H1 (cell line): Measurements from ENCODE around the gene SLC66A2. TPM values are rescaled to one million over a fixed set of nuclear protein-coding genes. Genes with fewer than 3 reads are reported as not detected.

Experiments used
- CTCF ChIA-PET: fragments of 300-600 bp; sonication (Branson Sonifier 250); formaldehyde crosslinking; loops from one replicate; lab custom pipeline; 2021; ENCODE audit not compliant: partially characterized antibody; lab: Charles Lee
- POLR2A ChIA-PET: fragments of 300-600 bp; sonication (Branson Sonifier 250); formaldehyde crosslinking; loops from one replicate; lab custom pipeline; 2021; ENCODE audit warnings: inconsistent platforms; ENCODE audit not compliant: partially characterized antibody; lab: Charles Lee
- DNase-seq, 2 experiments: peaks; one replicate each; pipeline versions ENCODE4 v3.0.0 to v3.0.0-alpha.2; 2010 to 2022; ENCODE audit warnings: low spot score in 2 of 2, low read depth in 1 of 2, mixed read lengths in 1 of 2
- FAIRE-seq: peaks from 2 replicates; lab custom pipeline; 2011; peaks lifted over from hg19 to GRCh38; lab: Jason Lieb, UNC
- H2AFZ ChIP-seq: 2 replicates; pipeline ENCODE4 v1.8.1; 2012; ENCODE audit warnings: low read length, inconsistent platforms
- H2AK5ac ChIP-seq: 2 replicates; pipeline ENCODE4 v1.6.1; 2013; ENCODE audit warnings: low read depth, low read length
- H2BK120ac ChIP-seq: replicated peaks from 2 replicates; pipeline ENCODE3; 2013; ENCODE audit warnings: low read depth, low read length, inconsistent platforms
- H2BK12ac ChIP-seq: 2 replicates; pipeline ENCODE4 v1.6.1; 2013; ENCODE audit warnings: low read depth, low read length
- H2BK15ac ChIP-seq: 2 replicates; pipeline ENCODE4 v1.6.1; 2013; ENCODE audit warnings: low read length
- H2BK20ac ChIP-seq: 2 replicates; pipeline ENCODE4 v1.6.1; 2013; ENCODE audit warnings: low read length
- H2BK5ac ChIP-seq: 2 replicates; pipeline ENCODE4 v1.6.1; 2013; ENCODE audit warnings: low read depth, low read length
- H3K14ac ChIP-seq: 2 replicates; pipeline ENCODE4 v1.6.1; 2013; ENCODE audit warnings: inconsistent platforms; ENCODE audit not compliant: insufficient read length
- H3K18ac ChIP-seq: 2 replicates; pipeline ENCODE4 v1.6.1; 2013; ENCODE audit warnings: low read length; ENCODE audit errors: extremely low read depth
- H3K23ac ChIP-seq: 2 replicates; pipeline ENCODE4 v1.6.1; 2013; ENCODE audit warnings: inconsistent platforms; ENCODE audit not compliant: insufficient read length
- H3K23me2 ChIP-seq: 2 replicates; pipeline ENCODE4 v1.6.1; 2013; ENCODE audit warnings: low read depth, low read length
- H3K27ac ChIP-seq: 2 replicates; pipeline ENCODE4 v1.6.1; 2011; ENCODE audit warnings: low read depth, low read length, inconsistent platforms
- H3K27me3 ChIP-seq, 4 experiments: replicated peaks in 1 of 4; 1 replicate in 1 of 4; 2 replicates in 3 of 4; pipeline versions ENCODE4 v1.6.1 to v1.8.1; 2011 to 2013; ENCODE audit warnings: low read length in 3 of 4, mild to moderate bottlenecking in 3 of 4, inconsistent platforms in 2 of 4, mixed read lengths in 2 of 4, moderate library complexity in 1 of 4; ENCODE audit not compliant: control insufficient read depth in 3 of 4, insufficient read depth in 3 of 4; ENCODE audit errors: extremely low read depth in 1 of 4
- H3K36me3 ChIP-seq, 4 experiments: 2 replicates each; pipeline versions ENCODE4 v1.6.1 to v1.8.1; 2011 to 2013; ENCODE audit warnings: mild to moderate bottlenecking in 4 of 4, low read length in 3 of 4, moderate library complexity in 2 of 4, control low read depth in 1 of 4, inconsistent platforms in 1 of 4; ENCODE audit not compliant: insufficient read depth in 4 of 4, control insufficient read depth in 2 of 4
- H3K4ac ChIP-seq: replicated peaks from 2 replicates; pipeline ENCODE3; 2013; ENCODE audit warnings: low read length, low read depth, mixed read lengths, inconsistent platforms; ENCODE audit not compliant: insufficient read length
- H3K4me1 ChIP-seq, 4 experiments: replicated peaks in 1 of 4; 1 replicate in 1 of 4; 2 replicates in 3 of 4; pipeline versions ENCODE4 v1.6.1 to v1.8.1; 2011 to 2013; ENCODE audit warnings: low read length in 3 of 4, inconsistent platforms in 2 of 4, mixed read lengths in 1 of 4; ENCODE audit not compliant: insufficient read depth in 4 of 4, control insufficient read depth in 3 of 4
- H3K4me2 ChIP-seq, 2 experiments: 2 replicates each; pipeline versions ENCODE4 v1.6.1 to v1.8.1; 2011 to 2013; ENCODE audit warnings: low read depth in 2 of 2, low read length in 2 of 2, control low read depth in 1 of 2, inconsistent platforms in 1 of 2, mild to moderate bottlenecking in 1 of 2; ENCODE audit not compliant: insufficient read depth in 1 of 2
- H3K4me3 ChIP-seq, 4 experiments: fragments of 200-600, 300-600 bp in 1 of 4; sonication (generic), shearing (Covaris generic), sonication (Bioruptor Twin) in 1 of 4; 2 replicates each; pipeline versions ENCODE4 v1.5.1 to v1.8.1; 2011 to 2016; ENCODE audit warnings: low read length in 4 of 4, low read depth in 3 of 4, control low read depth in 2 of 4, inconsistent platforms in 2 of 4, mild to moderate bottlenecking in 2 of 4, mixed read lengths in 1 of 4, moderate library complexity in 1 of 4; ENCODE audit not compliant: insufficient read depth in 2 of 4; ENCODE audit errors: extremely low read depth in 1 of 4
- H3K56ac ChIP-seq: replicated peaks from 2 replicates; pipeline ENCODE3; 2013; ENCODE audit warnings: low read depth, mild to moderate bottlenecking, mixed read lengths, low read length, inconsistent platforms; ENCODE audit not compliant: insufficient read length
- H3K79me1 ChIP-seq: 2 replicates; pipeline ENCODE4 v1.6.1; 2013; ENCODE audit warnings: low read depth, low read length, control low read depth
- H3K79me2 ChIP-seq, 2 experiments: 2 replicates each; pipeline versions ENCODE4 v1.6.1 to v1.8.1; 2012 to 2013; ENCODE audit warnings: low read length in 2 of 2, mild to moderate bottlenecking in 2 of 2, inconsistent platforms in 1 of 2; ENCODE audit not compliant: insufficient read depth in 2 of 2, control insufficient read depth in 1 of 2
- H3K9ac ChIP-seq, 4 experiments: replicated peaks in 1 of 4; 1 replicate in 1 of 4; 2 replicates in 3 of 4; pipeline versions ENCODE4 v1.6.1 to v1.8.1; 2011 to 2013; ENCODE audit warnings: low read depth in 3 of 4, low read length in 3 of 4, control low read depth in 2 of 4, mild to moderate bottlenecking in 2 of 4, moderate library complexity in 2 of 4, inconsistent platforms in 1 of 4; ENCODE audit errors: extremely low read depth in 1 of 4
- H3K9me3 ChIP-seq, 2 experiments: 2 replicates each; pipeline versions ENCODE4 v1.6.1 to v1.8.1; 2012 to 2013; ENCODE audit warnings: mild to moderate bottlenecking in 2 of 2, moderate library complexity in 2 of 2, control low read depth in 1 of 2, inconsistent platforms in 1 of 2, low read depth in 1 of 2, low read length in 1 of 2, mixed read lengths in 1 of 2; ENCODE audit not compliant: insufficient read depth in 2 of 2
- H4K20me1 ChIP-seq, 2 experiments: replicated peaks in 1 of 2; 2 replicates each; pipeline versions ENCODE3 to v1.8.1; 2011 to 2013; ENCODE audit warnings: inconsistent platforms in 2 of 2, low read length in 2 of 2, mild to moderate bottlenecking in 1 of 2; ENCODE audit not compliant: insufficient read depth in 2 of 2, control insufficient read depth in 1 of 2
- H4K5ac ChIP-seq: 2 replicates; pipeline ENCODE4 v1.6.1; 2013; ENCODE audit warnings: low read length, low read depth, mixed read lengths, inconsistent platforms; ENCODE audit not compliant: insufficient read length
- H4K8ac ChIP-seq: 2 replicates; pipeline ENCODE4 v1.8.0; 2013; ENCODE audit warnings: mild to moderate bottlenecking, moderate library complexity, low read length, inconsistent platforms; ENCODE audit not compliant: insufficient read depth; ENCODE audit errors: extremely low read depth
- H4K91ac ChIP-seq: replicated peaks from 2 replicates; pipeline ENCODE3; 2013; ENCODE audit warnings: low read length, mixed read lengths, inconsistent platforms; ENCODE audit not compliant: insufficient read length
- CBX8 ChIP-seq: fragments of 300-800, 300-1000 bp; sonication (generic); IDR thresholded peaks from 2 replicates; pipeline ENCODE4 v1.7.1; 2016; ENCODE audit warnings: low read depth, low read length, borderline replicate concordance
- EP300 ChIP-seq, 2 experiments: IDR thresholded peaks; 1 replicate in 1 of 2; 2 replicates in 1 of 2; pipeline ENCODE4 v1.6.1; 2011 to 2012; ENCODE audit warnings: low read depth in 2 of 2, low read length in 2 of 2, mild to moderate bottlenecking in 2 of 2, borderline replicate concordance in 1 of 2, inconsistent platforms in 1 of 2, moderate library complexity in 1 of 2
- HDAC6 ChIP-seq: IDR thresholded peaks from one replicate; pipeline ENCODE4 v1.7.1; 2012; ENCODE audit warnings: low read depth, mild to moderate bottlenecking, inconsistent platforms, low read length, moderate library complexity
- RFX5 ChIP-seq: IDR thresholded peaks from 2 replicates; pipeline ENCODE4 v1.6.1; 2011; ENCODE audit warnings: low read depth, low read length, improper control_type of control experiment, borderline replicate concordance
- SP1 ChIP-seq: IDR thresholded peaks from 2 replicates; pipeline ENCODE4 v1.6.1; 2011; ENCODE audit warnings: low read depth, low read length
- SRF ChIP-seq: IDR thresholded peaks from 2 replicates; pipeline ENCODE4 v1.6.1; 2011; ENCODE audit warnings: mild to moderate bottlenecking, low read depth, low read length, moderate library complexity
- SUZ12 ChIP-seq: fragments of 200-600 bp; sonication (generic); IDR thresholded peaks from 2 replicates; pipeline ENCODE4 v1.6.1; 2012; ENCODE audit warnings: mild to moderate bottlenecking, inconsistent platforms, low read length, moderate library complexity, mixed read lengths
- TCF12 ChIP-seq: IDR thresholded peaks from 2 replicates; pipeline ENCODE4 v1.6.1; 2011; ENCODE audit warnings: low read depth, mild to moderate bottlenecking, low read length
- TEAD4 ChIP-seq: IDR thresholded peaks from 2 replicates; pipeline ENCODE4 v1.6.1; 2012; ENCODE audit warnings: low read depth, low read length, inconsistent platforms, mixed read lengths
- USF2 ChIP-seq: IDR thresholded peaks from 2 replicates; pipeline ENCODE4 v1.6.1; 2011; ENCODE audit warnings: low read length, improper control_type of control experiment
- ZNF274 ChIP-seq: IDR thresholded peaks from 2 replicates; pipeline ENCODE4 v1.7.0; 2012; ENCODE audit warnings: low read length, borderline replicate concordance; ENCODE audit errors: extremely low read depth
- WGBS, 2 experiments: shearing (Covaris generic) in 1 of 2; methylation state at CpG; one replicate each; pipeline versions ENCODE4 v1.1.6 to v1.1.7; 2013 to 2015; ENCODE audit warnings: low lambda C conversion rate in 2 of 2, mixed read lengths in 2 of 2, inconsistent platforms in 1 of 2, low coverage in 1 of 2, missing lambda C conversion rate in 1 of 2; ENCODE audit not compliant: insufficient replicate concordance in 2 of 2, insufficient coverage in 1 of 2, insufficient read length in 1 of 2; ENCODE audit errors: extremely low coverage in 1 of 2, missing lambda C conversion rate in 1 of 2; 5-methylcytosine and 5-hydroxymethylcytosine counted together
- polyA plus RNA-seq, 7 experiments: library from polyadenylated mRNA; depleted of rRNA in 3 of 7; stranded (reverse) in 5 of 7; unstranded in 2 of 7; fragments of >200 nt in 5 of 7; fragments of 200-250 nt in 2 of 7; gene quantifications; 1 replicate in 5 of 7; 2 replicates in 1 of 7; 4 replicates in 1 of 7; pipeline versions ENCODE4 v1.2.1 to v1.2.3, GENCODE V29; 2011 to 2013; ENCODE audit warnings: missing spikeins in 2 of 7, mixed read lengths in 2 of 7
- total RNA-seq: library from RNA; stranded (reverse); fragmentation: NEBNext Ultra II Directional; extraction: Animal tissue kit (Norgen Biotek cat#: 25700); gene quantifications from 2 replicates; pipeline ENCODE4 v1.2.1, GENCODE V29; 2021

SLC66A2 gene
- total and polyA plus RNA-seq, 2 of the 8 experiments (the other 6 are each of a cell fraction or from before 2014, with no cell fraction given), result 15.0 to 18.9 TPM

- CTCF ChIA-PET, result no interaction called here
- FAIRE-seq (no peak), DNase-seq (no peak)
- Histone ChIP-seq H3K4me3 (no peak overlapping the region), H3K56ac (no peak overlapping the region), H2BK15ac (no peak overlapping the region), H4K5ac (no peak overlapping the region), H3K23me2 (peaks cover 3% of the 10 kb centered on the region; the same call in 1 of the 2 replicates), H2BK12ac (no peak overlapping the region), H3K27me3 (no peaks in the 10 kb centered on the region), H4K91ac (no peak overlapping the region), H3K14ac (no peak overlapping the region), H3K18ac (no peak overlapping the region), H3K9ac (no peak overlapping the region), H3K4ac (no peak overlapping the region), H2BK120ac (no peak overlapping the region), H2BK20ac (no peak overlapping the region), H2BK5ac (no peak overlapping the region), H4K8ac (no peak overlapping the region), H2AFZ (no peak overlapping the region), H3K4me2 (no peak overlapping the region), H2AK5ac (no peak overlapping the region), H3K9me3 (no peaks in the 10 kb centered on the region), H3K36me3 (no peaks in the 10 kb centered on the region), H3K27ac (no peak overlapping the region), H3K79me1 (no peaks in the 10 kb centered on the region), H3K79me2 (no peaks in the 10 kb centered on the region), H3K4me1 (peaks cover 0 to 8% (median 2%) of the 10 kb centered on the region in 4 experiments; a peak in 3 of 7 replicates), H3K23ac (no peak overlapping the region), H4K20me1 (no peaks in the 10 kb centered on the region)
- 89% methylated on average over 16 of the region's 25 CpGs; no CpG with 5 or more reads in 1 of the 2 experiments for WGBS, 2 experiments
- POLR2A ChIA-PET, result no interaction called here
- TF ChIP-seq CBX8 (no peak), EP300 (IDR thresholded peaks at IDR 0.05; ENCODE audit: borderline replicate concordance in 1 of 2, low read depth in 2 of 2, low read length in 2 of 2) (no peak), HDAC6 (no peak), SUZ12 (no peak), ZNF274 (no peak), SRF (no peak), RFX5 (no peak), TEAD4 (no peak), SP1 (no peak), TCF12 (no peak), USF2 (no peak)
Measured at GRCh38 chr18:79917853-79918614, 33.4 kb downstream of the SLC66A2 start.
